ENCODE data around the gene GTSE1.
A peak's percentile ranks its signal among the peaks of the same experiment; 100 is the strongest.

Gene GTSE1

DNA sequence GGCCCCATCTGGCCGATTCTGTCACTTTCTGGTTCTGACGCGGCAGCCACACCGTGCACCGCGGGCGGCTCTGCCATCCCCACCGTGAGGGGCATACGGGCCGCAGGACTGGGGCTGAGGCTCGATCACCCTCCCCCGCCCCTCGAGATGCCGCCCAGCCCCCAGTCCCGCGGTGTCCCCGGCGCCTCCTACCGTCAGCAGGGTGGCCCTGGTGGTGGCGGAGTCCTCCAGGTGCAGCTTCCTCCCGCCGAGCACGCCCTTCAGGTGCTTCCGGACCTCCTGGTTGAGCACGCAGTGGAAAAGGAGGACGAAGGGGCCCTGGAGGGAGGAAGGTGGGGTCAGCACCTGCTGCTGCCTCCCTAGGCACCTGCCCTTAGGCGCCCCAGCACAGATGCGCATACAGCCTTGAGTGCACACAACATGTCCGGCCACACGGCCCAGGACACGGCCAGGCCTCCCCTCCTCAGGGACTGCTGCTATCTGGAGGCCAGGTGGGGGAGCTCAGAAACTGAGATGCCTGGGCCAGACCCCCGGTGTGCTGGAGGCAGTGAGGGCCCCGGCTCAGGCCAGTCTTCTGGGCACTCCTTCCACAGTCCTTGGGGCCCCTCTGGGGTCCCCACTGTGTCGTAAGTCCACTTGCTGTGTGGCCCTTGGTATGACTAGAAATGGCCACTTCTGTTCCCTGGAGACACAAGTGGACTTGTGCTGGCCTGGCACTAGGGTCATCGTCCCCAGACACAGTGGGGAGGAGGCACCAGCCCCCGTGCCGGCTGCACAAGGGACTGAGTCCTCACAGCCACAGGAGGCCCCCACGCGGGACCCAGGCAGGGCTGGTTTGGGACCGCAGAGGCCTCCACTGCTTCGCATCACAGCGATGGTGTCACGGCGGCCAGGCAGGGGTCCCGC, 70.4 kb downstream of the GTSE1 start:
- no peak for DNase-seq (ENCODE audit: low spot score)

DNA sequence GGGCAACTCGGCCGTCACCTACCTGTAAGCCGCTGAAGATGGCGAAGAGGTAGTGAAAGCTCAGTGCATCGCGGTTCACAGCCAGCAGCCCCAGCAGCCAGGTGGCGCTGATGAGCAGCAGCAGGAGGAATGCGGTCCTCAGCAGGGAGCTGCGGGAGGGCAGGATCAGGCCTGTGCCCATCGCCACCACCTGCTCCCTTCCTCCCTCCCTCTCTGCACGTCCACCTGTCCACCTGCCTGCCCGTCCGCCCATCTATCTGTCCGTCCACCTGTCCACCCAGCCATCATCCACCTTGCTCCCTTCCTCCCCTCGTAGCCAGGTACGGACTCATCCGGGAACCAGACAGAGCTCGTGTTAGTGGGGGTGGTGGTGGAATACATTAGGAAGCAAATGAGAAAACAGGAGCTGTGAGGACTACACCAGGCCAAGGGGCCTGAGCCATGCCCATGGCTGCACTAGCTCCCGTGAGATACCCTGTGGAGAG, 71.1 kb downstream of the GTSE1 start:
- peak; percentile 92 for DNase-seq (ENCODE audit: low spot score)

DNA sequence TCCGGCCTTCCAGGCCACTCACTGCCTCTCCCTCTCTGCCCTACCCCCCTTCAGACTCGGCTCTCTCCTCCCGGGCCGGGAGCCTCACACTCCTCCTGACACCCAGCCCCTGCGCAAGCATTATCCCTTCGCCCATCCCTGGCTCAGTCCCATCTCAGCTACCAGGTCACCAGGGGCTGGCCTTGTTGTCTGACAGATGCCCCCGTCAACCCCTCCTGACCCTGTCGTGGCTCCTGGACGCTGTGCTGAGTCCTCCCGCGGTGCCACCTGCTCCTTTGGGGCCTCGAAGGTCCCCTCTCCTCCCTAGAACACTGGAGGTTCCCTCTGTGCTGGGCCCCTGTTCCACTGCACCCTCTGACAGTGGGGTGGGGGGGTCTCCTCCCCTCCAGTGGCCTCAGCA, 71.8 kb downstream of the GTSE1 start:
- DNase-seq (ENCODE audit: low spot score): no peak

DNA sequence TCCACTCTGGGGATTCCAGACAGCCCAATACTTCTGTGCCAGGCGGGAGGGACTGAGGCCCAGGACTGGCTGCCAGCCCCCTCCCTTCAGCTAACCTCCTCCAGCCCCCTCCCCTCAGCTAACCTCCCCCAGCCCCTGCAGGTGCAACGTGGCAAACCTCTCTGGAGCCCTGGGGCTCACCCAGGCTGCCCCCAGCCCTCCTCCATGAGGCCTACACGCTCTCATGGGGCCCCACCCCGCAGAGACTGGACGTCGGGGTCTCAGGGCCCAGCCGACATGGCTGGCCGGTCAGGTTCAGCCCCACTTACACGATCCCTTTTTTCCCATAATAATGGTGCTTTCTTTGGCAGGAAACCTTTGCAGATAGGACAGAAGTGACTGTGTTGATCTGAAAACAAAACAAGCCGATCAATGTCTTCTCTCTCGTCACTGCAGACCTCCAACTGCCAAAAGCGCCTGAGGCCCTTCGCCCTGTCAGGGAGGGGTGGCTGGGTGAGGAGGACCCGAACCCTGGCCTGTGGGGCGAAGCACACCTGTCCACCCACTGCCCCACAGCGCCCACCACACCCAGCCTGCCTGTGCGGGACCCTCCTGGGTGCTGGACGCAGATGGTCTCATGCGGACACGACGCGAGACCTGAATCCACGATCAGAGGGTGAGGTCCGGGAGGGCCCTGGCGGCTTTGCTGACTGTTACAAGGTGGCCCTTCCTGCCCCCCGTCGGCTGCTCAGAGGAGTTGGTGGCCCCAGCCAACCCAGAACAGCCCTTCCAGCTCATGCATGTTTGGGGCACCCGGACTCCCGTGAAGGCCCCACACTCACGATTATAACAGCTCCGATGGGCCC, 72.4 kb downstream of the GTSE1 start:
- DNase-seq (ENCODE audit: low spot score): no peak

DNA sequence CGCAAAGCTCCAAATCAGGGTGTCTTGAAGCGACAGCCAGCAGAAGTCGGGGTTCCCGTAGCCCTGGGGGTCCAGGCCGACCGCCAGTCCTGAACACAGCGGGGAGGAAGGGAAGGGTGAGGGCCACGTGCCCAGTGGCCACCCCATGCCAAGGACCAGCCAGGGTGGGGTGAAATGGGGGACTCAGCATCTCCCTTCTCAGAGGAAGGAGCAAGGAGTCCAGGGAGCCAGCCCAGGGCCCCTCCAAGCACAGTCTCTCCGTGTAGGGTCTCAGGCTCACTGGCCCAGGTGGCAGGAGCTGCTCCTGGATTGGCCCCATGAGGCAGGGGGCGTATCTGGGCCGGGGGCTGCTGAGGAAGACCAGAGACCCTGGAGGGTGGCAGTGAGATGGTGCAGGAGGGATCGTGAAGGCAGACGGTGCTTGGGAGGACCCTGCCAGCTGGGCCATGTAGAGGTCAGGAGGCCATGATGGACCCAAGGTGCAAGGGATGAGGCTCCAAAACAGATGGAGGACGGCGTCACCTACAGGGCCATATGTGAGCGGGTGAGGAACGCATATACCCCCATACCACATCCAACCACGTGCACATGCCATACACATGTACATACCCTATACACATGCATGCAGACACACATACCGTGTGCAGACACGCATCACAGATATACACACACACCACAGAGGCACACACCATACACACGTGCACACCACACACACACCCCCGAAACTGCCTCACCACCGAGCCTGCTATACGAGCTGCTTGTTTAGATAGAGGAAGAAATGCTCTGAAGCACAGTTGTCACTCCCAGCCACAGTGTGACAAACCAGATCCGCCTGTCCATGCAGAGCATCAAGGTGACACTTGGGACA, 73.3 kb downstream of the GTSE1 start:
- no peak for DNase-seq (ENCODE audit: low spot score)

DNA sequence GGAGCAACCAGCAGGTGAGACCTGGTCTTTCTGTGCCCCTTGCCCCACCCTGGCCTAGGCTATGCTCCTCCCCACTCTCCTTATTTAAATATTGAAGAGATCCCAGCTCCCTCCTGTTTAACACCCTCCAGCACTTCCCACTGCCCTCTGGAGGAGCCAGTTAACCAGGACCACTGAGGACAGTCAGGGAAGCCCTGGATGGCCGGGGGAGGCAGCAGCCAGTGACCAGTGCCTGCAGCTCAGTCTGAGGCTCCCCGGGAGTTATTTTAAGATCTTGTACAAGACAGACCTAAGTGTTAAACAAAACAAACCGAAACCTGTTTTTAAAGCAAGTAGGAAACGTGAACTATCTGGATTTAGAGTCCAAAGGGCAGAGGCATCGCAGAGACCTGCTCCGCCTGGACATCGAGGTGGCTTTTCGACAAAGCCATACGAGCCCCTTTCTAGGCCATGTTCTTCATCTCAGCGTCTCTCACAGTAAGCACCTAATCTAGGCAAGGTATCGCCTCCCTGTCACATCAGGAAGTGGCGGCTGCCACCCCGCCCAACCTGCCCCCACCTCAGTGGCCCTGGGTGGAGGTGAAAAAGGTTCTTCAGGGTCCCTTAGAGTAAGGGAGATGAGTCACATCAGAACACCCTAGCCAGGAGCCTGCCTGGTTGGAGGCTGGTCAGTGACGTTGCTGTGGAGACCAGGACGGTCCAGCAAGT, 74.1 kb downstream of the GTSE1 start:
- DNase-seq (ENCODE audit: low spot score): no peak

DNA sequence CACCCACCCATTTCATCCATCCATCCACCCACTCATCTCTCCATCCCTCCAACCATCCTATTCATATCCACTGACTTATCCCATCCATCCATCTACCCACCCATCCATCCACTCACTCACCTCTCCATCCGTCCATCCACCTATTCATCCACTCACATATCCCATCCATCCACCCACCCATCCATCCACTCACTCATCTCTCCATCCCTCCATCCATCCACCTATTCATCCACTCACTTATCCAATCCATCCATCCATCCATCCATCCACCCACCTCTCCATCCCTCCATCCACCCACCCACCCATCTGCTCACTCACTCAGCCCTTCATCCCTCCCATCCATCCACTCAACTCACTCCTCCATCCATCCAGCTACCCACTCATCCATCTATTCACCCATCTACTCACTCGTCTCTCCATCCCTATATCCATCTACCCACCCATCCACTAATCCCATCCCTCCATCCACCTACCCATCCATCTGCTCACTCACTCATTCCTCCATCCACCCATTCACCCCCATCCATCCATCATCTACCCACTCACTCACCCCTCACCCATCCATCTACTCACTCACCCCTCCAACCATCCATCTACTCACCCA, 75.1 kb downstream of the GTSE1 start:
- no peak for DNase-seq (ENCODE audit: low spot score)

DNA sequence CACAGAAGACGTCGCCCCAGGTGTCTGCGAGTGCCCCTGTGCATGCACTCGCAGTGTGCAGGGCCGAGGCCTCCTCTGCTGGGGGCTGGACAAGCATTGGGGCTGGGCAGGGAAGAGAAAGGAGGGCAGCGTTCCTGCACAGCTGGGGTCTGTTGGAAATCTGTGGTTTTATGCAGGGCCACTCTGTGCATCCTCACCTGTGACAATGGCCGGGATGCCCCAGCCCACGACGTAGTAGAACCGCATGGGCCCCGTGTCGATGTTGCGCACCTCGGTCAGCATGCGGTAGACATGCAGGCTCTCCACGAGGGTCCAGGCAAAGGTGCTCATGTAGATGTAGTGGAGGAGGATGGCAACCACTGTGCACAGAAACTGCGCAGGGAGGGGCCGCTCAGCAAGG, 76.0 kb downstream of the GTSE1 start:
- DNase-seq (ENCODE audit: low spot score): no peak

DNA sequence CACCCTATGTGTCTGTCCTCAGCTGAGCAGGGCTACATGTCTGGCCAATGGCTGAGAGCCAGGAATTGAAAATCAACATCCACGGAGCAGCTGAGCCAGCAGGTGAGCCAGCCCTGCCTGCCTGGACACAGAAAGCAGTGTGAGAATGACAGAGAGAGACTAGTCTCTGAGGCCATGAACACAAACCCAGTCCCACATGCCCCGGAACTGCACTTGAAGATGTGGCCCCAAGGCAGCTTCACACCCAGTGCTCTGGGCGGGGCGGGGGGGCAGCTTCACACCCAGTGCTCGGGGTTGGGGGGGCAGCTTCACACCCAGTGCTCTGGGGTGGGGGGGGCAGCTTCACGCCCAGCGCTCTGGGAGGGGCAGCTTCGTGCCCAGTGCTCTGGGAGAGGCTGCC, 76.5 kb downstream of the GTSE1 start:
- DNase-seq (ENCODE audit: low spot score): no peak

DNA sequence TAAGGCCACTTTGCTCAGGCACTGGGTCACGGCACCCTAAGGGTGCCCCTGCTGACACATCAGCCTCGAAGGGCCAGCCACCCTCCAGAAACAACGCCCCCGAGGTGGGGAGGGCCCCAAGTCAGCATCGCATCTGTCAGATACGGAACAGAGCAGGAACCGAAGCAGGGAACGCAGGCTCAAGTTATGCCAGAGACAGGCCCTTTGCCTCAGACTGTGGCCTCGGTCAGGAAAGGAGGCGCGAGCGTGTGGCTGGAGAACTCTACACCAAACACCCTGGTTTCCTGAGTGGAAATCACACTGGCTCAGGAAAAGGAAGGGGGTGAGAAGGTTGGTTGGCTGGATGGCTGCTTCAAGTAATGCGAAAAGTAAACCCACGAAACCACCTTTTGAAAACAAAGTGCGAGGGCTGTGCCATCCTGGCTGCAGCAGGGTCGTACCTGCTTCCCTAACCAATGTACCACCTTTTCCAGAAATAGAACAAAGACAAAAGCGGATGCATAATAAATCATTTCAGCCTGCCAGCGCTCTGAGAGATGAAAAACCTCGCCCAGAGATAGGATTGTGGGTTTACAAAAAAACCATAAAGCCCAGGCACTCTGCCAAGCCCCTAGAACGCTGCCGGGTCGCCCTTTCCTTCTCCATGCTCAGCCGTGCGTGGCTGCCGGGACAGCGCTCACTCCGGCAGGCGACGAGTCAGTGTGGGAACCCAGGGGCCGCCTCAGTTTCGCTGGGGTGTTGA, 77.4 kb downstream of the GTSE1 start:
- DNase-seq (ENCODE audit: low spot score): no peak

DNA sequence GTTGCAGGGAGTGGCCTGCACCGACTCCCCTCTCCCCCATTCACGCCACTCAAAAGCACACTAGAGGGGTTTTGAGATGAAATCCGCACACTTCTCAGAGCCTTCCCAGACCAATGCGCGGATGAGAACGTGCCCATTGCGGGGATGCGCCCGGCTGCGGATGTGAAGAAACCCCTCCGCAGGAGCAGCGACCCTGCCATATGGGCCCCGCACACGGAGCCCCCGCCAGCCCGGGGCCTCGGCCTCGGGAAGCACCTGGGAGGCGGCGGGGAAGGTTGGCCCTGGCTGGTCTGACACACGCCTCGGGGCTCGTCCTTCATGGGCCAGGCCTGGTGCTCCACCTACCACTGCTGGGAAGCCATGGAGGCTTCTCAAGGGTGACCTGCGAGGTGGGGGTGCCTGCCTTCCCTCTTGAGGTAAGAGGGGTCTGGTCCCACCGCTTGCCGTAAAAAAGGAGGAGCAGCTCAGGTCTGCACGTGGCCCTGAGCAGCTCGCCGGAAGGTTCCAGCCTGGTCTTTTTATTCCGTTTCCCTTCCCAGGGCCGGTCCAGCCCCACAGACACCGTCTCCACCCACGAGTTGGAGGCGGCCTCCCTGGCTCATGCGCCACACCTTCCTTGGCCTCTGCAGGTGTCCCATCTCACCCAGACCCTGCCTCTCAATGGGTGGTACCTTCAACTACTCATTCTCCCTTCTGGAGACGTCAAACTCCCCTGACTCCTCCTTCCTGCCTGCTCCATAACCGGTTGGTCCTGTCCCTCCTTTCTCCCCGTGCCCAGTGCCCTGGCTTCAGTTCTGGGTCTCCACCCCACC, 78.2 kb downstream of the GTSE1 start:
- DNase-seq (ENCODE audit: low spot score): no peak

DNA sequence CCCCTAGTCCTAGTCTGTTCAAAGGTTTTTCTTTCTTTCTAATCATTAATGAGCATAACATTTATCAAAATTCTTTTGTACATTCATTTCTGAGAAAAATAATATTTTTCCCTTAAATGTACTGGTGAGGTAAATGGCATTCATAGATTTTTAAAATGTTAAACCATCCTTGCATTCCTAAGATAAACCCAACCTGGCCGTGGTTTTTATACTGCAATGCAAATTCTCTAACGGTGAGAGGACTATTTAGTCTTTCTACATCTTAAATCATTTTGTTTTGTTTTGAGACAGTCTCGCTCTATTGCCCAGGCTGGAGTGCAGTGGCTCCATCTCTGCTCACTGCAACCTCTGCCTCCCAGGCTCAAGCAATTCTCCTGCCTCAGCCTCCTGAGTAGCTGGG, 79.4 kb downstream of the GTSE1 start:
- DNase-seq (ENCODE audit: low spot score): no peak

DNA sequence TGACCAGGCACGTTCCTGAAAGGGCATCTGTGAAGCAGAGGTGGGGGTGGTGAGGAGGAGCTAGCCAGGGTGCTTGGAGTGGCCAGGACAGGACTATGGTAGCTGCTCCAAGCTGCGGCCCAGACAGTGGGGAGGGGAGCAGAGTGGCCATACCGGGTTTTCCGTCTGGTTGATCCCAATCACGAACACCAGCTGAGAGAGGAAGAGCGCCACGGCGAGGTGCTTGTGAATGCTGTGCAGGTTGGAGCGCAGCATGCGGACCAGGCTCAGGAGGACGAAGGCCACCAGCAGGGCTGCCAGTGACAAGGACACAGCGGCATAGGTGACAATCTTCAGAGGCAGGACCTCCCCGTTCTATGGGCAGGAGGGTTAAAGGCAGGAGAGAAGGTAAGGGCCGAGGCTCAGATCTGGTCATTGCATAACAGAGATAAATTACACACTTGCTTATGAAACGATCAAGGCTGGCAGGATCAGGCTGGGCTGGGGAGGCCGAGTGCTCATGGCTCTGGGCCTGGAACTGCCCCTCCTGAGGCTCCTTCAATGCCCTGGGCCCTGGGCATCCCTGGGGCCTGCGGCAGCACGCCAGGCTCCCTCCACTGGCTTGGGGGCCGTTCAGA, 80.3 kb downstream of the GTSE1 start:
- DNase-seq (ENCODE audit: low spot score): no peak

DNA sequence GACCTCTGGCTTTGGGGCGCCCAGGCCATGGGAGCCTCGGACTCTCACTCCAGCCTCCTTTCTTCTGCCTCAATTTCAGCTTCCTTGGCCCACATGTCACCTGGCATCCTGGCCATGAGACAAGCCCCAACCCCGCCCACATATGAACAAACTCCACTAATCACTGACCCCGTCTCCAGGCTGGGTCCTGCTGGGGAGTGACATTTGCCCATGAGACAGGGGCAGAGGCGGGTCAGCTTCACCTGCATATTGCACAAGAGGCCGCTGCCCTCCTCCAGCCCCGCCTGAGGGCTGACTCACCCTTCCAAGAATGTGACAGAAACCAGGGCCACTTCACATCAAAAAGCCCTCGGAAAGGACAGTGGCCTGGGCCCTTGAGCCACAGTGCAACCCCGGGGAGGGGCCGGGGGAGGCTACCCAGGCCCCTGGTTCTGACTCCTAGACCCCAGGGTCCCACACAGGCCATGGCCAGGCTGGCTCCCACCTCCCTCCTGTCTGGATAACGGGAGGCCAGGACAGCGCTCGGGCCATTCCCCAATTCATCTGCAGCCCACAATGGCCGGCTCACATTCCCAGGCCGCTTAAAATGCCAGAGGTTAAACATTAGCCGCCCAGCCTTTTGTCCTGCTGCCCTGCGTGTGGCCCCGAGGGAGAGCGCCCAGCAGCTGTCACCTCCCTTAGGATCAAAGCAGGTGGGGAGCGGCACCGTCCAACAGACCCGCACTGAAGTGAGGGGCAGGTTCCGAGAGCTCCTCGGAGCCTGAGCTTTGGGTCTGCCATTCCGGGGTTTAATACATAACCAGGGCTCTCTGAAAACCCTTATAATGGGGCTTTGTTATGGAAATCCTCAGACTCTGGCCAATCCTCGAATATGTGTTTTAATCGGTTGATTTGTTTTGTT, 81.1 kb downstream of the GTSE1 start:
- DNase-seq (ENCODE audit: low spot score): no peak

DNA sequence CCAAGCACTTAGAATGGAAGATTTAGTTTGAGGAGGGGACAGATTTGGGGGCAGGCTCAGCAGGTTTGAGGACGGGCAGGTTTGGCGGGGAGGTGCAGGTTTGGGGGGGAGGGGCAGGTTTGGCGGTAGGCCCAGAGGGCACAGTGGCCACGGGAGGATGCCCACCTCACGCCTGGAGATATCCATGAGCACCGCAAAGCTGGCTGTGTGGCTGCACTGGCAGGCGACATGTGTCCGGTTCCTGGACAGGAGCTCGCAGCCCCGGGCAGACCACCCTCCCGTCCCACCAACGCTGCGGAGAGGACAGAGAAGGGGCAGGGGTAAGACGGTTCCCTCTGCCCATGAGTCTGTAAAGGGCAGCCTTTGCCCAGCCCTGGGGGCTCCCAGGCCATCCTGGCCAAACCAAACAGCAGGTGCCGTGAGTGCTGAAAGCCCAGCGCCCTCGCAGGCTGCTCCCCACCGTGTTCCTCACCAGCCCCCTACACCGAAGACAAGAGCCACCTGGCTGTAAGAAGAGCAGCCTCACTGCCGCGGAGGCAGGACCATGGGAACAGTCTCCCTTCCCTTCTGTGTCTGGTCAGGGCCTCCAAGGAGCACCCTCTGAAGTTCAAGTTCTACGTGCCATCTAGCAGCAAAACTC, 81.9 kb downstream of the GTSE1 start:
- no peak for DNase-seq (ENCODE audit: low spot score)

DNA sequence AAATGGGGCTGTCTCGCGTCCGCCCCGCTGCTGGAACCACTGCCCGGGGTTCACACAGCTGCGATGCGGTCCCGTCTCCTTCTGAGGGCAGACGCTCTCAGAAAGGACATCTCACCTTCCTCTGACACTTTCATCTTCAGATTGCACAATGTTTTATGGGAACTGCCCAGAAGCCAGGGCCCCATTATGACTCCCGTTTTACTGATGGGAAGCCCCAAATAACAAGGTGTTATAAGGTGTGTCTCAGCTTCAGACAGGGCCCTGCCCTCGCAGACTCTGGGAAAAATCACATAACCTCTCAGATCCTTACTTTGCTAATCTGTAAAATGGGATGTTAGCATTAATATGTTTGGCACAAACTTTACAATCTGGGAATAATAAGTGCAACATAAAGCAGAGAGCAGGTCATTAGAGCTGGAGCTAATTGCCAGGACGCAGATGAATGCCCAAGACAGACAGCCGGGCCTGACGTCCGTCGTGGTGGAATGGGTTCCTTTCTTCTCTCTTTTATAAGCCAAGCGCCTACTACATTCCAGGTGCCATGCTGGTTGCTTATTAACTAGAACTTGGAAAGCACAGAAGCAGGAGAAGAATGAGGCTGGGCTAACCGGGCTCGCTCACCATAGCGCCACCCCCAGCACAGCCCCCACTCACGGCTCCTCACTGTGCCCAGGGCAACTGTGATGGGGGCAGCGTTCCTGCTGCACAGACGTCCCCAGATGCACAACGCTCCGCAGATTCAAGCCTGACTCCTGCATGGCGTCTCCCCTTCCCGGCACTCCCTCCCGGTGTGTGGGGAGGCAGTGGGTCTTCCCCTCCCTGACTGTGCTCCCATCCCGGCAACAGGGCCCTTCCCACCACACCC, 82.6 kb downstream of the GTSE1 start:
- DNase-seq (ENCODE audit: low spot score): no peak
